GM10847 (cell line): ENCODE results near the gene NECTIN1.

Experiments used
- POLR2A ChIP-seq: IDR thresholded peaks from 2 replicates; pipeline ENCODE4 v1.6.1; 2011; ENCODE audit not compliant: insufficient read length; ENCODE audit errors: extremely low read depth

Gene NECTIN1

DNA sequence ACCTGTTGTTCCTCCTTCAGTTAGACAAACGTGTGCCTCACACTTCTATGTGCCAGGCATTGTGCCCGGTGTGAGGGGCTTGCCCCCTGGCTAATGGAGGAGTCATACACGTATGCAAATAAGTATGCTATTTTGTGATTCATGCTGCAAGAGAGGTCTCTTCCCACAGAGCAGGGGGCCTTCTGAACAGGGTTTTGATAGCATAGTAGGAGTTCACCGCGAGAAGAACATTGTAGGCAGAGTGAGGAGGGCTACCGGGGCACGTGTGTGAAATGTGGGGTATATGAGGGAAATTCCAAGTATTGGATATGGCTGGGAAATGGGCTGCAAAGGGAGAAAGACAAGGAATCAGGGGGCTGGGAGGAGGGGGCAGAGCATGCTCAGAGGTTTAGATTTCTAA lies 84.5 kb downstream of the NECTIN1 start:
- no peak for TF ChIP-seq POLR2A

DNA sequence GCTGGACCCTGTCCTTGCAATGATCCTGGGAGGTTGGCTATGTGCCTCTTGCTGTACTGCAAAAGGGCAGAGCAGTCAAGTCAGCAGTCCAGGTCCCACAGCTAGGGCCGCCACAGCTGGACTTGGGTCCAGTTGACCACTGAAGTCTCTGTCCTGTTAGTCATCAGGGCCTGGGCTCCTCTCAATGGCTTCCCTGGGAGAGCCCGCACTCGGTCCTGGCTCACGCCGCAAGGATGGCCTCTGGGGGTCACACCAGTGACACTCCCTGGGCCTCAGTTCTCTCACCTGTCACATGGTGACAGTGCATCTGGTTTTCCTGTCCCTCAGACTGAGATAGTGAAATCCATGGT lies 85.1 kb downstream of the NECTIN1 start:
- TF ChIP-seq POLR2A = no peak

DNA sequence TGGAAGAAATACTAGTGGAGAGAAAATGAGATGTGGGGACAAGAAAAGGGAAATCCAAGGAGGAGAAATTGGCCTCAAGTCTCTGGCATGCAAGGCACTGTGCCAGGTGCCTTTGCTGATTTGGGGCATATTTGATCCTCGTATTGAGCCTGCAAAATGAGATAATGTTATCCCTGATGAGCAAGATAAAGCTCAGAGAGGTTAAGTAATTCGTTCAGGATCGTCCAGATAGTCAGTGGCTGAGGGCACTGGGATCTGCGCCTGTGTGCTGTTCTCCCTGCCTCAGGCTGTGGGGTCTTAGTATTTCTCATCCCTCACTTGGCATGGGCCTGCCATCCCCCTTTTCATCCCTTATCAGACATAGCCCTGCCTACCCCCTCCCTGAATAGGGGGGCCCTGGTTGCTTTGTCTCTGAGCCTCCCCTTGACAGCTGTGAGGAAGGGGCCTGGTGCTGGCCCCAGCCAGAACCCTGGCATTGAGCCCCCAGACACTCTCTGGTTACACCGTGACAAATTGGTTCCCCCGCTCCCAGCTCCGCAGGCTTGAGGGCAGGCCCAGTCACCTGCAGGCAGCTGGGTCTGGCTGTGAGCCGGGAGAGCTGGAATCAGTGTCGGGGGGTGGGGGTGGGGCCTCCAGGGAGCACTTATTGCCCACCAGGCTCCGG lies 85.7 kb downstream of the NECTIN1 start:
- no peak for TF ChIP-seq POLR2A

DNA sequence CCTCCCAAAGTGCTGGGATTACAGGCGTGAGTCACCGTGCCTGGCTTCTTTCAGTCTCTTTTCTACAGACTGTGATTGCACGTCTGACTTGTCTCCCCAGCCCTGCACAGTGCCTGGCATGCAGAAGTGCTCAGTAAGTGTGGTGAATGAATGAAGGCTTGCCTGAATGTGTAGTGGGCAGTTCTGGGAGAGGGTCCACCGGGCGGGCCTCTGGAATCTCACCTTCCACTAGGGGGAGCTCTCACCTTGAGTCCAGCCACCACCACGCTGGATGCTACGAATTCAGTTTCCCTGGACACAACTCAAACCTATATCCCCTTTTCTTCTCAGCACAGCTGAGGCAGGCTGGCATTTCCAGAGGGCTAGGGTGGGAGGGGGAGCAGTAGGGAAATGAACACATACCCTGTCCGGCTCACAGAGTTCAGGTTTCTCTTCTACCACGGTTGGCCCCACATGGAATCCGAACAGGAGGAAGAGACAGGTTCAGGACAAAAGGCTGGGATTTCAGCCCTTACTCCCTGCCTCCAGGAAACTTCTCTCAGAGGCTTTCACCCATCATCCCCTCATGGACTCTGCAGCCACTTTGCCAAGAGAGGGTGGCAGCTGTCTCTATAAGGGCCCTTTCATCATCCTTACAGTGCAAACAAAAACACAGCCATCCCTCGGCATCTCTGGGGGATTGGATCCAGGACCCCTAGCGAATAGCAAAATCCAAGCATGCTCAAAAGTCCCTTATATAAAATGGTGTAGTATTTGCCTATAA lies 86.8 kb downstream of the NECTIN1 start:
- no peak for TF ChIP-seq POLR2A

DNA sequence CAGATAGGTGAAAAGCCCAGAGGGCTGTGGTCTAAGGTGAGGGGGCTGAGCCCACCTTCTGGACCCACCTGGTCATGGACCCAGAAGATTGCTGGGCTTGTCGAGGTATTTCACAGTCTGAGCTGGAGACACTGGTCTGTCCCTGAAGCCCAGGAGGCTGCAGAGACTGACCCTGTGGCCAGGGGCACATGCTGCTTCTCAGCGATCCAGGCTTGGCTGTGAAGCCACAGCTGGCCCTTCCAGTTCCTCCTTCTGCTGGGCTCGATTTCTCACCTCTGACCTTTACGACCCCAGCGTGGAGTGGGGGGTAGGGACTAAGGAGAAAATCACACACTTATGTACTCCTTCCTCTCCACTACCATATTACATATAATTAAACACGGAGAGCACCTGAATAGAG lies 88.5 kb downstream of the NECTIN1 start:
- no peak for TF ChIP-seq POLR2A

DNA sequence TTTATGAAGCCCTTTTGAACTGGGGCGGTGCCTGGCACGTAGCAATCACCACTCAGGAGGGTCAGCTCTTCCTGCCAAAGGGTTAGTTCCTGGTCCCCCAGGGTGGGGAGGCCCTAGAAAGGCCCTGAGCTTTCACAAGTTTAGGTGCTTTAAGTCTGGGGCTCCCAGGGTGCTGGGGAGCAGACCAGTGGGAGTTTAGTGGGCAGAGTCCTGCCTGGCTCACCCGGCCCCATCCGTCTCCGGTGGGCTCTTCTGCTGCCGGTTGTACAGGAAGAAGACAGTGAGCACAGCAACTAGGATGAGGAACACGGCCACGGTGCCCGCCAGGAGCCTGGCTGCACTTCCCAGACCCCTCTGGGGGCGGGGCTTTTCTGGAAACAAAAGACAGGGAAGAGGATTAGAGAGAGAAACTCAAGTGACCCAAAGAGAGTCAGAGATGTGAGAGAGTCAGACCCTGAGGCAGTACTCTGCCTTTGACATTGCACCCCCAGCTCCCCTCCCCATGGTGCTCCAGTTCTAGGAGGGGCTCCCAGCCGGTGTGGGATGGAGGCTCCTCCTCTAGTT lies 89.3 kb downstream of the NECTIN1 start:
- TF ChIP-seq POLR2A = no peak

DNA sequence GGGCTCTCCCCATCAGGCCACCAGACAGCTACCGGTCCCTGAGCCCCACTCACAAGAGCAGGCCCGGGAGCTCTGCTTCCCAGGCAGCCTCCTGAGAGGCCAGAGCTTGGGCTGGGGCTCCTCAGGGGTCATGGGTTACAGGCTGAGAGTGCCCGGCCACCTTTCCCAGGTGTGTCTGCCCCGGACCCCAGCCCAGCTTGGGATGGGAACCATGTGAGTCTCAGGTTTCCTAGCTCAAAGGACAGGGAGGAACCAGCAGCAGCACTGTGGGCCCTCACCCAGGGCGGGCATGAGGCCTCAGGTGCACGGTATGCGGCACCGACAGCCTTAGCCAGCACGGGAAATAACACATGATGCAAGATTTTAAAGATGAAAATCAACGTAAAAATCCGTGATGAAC lies 90.1 kb downstream of the NECTIN1 start:
- no peak for TF ChIP-seq POLR2A

DNA sequence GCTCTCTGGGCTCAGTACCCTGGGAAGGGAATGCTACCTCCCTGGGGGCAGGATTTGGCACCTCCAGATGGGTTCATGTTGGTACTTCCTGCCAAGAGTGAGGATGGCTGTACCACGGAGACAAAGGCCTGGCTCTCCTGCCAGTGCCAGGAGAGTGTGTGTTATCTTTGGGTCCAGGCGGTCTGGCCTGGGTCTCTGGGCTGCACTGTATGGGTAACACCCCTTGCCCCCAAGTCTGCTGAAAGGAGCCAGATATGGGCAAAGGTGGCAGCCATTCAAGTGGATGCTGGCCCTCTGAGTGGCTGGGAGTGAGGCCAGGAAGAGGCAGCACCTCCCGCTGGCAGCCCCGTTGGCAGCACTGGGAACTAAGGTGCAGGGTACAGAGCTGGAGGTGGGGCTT lies 91.5 kb downstream of the NECTIN1 start:
- no peak for TF ChIP-seq POLR2A

DNA sequence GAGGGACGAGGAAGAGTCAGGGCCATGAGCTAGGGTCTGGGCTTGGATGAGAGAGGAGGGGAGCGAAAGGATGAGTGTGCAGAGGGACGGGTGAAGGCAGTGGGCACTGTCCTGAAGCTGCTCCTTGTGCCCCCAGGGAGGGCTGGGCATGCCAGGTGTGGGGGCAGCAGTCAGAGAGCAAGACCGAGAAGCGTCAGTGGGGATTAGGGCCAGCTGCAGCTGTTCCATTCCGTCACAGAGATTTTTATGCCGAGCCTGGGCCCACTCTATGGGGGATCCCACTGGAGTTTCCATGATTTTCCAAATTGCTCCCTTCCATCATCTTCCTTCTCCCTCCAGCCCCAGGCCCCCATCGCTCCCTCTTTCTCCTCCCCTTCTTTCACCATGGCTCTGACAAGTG lies 93.2 kb downstream of the NECTIN1 start:
- no peak for TF ChIP-seq POLR2A

DNA sequence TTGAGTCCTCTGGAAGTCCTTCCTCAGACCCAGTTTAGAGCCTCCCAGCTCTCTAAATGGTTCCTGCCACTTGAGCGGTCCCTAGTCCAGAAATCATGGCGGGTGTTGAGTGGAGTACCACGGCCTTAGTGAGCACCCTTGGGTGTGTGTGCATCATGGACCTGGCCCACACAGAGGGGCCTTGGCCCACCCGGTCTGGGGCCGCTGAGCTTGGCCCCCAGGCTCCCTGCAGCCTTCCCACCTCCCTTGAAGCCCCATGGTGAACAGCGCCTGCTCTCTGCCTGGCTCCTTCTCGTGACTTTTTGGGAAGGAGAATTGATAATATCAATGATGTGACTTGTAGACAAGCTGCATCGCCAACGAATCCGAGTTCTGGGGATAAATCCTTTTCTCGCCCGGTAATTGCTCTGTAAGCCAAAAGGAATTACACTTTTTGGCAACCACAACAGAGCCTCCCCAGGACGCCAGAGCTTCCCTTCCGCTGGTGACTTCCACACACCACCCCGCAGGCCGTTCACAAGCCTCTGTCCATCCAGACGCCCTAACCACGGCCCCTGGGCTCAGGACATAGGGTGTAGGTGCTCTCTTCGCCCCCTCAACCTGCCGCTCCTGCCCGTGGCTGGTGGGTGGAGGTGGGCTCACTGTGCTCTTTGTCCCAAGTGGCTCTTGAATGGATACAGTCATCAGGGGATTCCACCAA lies 93.8 kb downstream of the NECTIN1 start:
- TF ChIP-seq POLR2A = no peak

DNA sequence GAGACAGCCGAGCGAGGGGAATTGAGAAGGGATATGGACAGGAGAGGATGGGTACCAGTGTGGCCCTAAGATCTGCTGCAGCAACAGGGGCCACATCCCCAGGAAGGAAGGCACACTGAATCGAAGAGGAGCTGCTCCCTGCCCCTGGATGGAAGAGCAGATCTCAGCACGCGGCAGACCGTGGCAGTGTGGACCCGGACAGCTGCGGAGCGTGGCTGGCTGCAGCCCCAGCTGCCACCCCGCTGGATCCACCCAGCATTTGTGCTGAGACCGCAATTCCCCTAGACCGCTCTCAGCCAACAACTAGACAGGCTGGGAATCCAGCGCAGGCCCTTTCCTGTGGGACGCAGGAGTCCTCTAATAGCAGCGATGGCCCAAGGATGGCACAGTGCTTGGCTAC lies 94.7 kb downstream of the NECTIN1 start:
- no peak for TF ChIP-seq POLR2A

DNA sequence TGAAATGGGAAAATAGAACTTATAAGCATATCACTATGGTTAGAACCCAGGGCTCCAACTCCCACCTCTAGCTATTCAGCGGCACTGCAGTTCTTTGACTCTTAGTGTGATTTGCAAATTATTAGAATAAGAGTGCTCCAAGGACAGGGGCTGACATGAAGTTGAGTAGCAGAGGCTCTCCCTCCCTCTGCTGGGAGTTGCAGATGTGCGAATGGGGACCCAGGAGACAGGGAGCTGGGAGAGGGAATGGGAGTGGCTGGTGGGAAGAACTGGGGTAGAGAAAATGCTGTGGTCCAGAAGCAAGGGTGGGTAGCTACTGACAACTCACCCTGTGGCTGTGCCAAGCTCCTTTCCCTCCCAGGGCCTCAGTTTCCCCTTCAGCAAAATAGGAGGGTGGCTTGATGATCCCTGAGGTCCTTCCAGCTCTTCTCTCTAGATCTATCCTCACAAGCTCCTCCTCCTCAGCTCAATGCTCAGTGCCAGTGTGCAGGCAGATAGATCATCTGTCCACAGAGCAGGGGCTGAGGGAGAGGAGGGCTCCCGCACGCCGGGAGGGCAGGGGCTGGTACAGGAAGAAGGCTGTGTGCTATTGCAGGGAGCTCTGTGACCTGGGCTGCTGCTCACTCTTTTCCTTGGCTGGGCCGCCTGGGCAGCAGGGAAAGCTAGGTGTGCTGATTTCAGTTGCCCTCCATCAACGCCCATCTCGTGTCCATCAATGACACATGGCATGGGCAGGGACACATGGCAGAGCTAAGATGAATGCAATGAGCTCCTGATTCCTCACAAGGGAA lies 99.0 kb downstream of the NECTIN1 start:
- TF ChIP-seq POLR2A = no peak

DNA sequence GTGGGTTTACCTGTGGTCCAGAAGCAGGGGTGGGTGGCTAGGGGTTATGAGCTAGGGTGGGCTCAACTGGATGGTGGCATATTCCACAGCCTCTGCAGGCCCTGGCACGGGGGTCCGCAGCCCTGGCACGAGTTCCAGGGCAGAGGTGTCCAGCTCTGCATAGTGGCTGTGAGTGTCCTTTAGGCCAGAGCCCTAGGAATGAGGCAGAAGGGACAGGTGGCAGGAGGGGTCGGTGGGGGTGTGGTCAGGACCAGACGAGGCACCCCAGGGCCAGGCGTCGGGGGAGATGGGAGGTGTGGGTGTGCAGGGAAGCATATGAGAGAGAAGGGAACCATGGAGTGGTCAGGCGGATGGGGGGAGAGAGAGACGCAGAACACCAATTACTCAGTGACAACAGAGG lies 99.9 kb downstream of the NECTIN1 start:
- no peak for TF ChIP-seq POLR2A

DNA sequence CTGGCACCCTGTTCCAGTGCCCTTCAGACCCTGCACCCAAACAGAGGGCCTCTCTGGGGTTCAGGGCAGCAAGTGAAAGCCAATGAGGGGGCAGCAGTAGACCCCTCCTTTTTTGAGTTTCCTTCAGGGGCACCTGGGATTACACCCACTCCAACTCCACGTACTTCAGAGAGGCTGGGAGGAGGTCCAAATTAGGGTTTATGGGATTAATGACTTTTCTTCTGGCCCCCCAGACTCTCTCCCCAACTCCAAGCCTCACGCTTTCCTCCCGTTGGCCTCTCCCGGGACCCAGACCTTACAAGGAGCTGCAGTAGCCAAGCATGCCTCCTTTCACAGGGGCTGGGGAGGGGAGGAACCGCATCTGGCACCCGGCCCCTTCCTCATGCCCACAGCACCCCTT lies 101.7 kb downstream of the NECTIN1 start:
- no peak for TF ChIP-seq POLR2A

DNA sequence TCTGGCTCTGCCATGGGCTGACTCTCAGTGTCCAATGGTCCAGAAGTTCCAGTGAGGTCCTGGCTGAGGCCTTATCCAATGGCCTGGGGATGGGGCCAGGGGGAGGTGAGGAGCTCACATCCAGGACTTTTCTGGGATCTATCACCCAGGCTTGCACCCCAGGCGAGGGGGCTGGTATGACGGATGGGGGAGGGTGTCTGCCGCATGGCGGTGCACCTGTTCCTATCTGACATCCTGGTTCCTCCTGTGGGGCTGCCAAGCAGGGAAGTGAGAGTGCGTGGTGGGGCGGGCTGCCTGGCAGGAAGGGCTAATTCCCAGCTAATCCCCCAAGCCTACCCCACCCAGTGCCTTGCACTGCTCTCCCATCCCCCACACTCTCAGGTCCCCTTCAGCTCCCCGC lies 102.1 kb downstream of the NECTIN1 start:
- no peak for TF ChIP-seq POLR2A
